ENCODE data around the gene ODAD3.
"Not testable (repeated sequence)": the region's sequence is repeated elsewhere in the genome, so short reads cannot be mapped to it uniquely, and the experiment has no call there.

DNA sequence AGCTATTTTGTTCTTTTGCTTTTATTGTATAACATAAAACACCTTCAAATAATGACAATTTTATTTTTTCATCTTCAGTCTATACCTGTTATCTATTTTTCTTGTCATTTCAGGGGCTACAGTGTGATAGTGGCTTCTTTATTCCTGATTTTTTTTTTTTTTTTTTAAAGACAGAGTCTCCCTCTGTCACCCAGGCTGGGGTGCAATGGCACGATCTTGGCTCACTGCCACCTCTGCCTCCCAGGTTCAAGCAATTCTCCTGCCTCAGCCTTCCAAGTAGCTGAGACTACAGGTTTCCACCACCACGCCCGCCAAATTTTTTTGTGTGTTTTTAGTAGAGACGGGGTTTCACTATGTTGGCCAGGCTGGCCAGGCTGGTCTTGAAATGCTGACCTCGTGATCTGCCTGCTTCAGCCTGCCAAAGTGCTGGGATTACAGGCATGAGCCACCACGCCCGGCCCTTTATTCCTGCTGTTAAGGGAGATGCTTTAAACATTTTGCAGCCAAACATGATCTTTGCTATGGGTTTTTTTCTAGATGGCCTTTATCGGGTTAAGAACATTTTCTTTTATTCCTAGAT, 33.4 kb upstream of the ODAD3 start:
- TF ChIP-seq POLR2AphosphoS5 (IDR thresholded peaks at IDR 0.05; ENCODE audit: low read depth, low read length); JUND (IDR thresholded peaks at IDR 0.05); TCF7L2 (IDR thresholded peaks at IDR 0.05; ENCODE audit: borderline replicate concordance, extremely low read depth, insufficient read depth, insufficient read length): not testable (repeated sequence)
- TF ChIP-seq, protein P1, sequence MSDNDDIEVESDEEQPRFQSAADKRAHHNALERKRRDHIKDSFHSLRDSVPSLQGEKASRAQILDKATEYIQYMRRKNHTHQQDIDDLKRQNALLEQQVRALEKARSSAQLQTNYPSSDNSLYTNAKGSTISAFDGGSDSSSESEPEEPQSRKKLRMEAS (IDR thresholded peaks at IDR 0.05): not testable (repeated sequence)
- TF ChIP-seq, protein P2, sequence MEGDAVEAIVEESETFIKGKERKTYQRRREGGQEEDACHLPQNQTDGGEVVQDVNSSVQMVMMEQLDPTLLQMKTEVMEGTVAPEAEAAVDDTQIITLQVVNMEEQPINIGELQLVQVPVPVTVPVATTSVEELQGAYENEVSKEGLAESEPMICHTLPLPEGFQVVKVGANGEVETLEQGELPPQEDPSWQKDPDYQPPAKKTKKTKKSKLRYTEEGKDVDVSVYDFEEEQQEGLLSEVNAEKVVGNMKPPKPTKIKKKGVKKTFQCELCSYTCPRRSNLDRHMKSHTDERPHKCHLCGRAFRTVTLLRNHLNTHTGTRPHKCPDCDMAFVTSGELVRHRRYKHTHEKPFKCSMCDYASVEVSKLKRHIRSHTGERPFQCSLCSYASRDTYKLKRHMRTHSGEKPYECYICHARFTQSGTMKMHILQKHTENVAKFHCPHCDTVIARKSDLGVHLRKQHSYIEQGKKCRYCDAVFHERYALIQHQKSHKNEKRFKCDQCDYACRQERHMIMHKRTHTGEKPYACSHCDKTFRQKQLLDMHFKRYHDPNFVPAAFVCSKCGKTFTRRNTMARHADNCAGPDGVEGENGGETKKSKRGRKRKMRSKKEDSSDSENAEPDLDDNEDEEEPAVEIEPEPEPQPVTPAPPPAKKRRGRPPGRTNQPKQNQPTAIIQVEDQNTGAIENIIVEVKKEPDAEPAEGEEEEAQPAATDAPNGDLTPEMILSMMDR (IDR thresholded peaks at IDR 0.05 in 2 of 3, conservative IDR thresholded peaks at IDR 0.05 in 1 of 3; ENCODE audit: borderline replicate concordance in 1 of 3, insufficient read depth in 1 of 3, low read depth in 2 of 3, low read length in 2 of 3): not testable (repeated sequence)
- TF ChIP-seq, protein P3, sequence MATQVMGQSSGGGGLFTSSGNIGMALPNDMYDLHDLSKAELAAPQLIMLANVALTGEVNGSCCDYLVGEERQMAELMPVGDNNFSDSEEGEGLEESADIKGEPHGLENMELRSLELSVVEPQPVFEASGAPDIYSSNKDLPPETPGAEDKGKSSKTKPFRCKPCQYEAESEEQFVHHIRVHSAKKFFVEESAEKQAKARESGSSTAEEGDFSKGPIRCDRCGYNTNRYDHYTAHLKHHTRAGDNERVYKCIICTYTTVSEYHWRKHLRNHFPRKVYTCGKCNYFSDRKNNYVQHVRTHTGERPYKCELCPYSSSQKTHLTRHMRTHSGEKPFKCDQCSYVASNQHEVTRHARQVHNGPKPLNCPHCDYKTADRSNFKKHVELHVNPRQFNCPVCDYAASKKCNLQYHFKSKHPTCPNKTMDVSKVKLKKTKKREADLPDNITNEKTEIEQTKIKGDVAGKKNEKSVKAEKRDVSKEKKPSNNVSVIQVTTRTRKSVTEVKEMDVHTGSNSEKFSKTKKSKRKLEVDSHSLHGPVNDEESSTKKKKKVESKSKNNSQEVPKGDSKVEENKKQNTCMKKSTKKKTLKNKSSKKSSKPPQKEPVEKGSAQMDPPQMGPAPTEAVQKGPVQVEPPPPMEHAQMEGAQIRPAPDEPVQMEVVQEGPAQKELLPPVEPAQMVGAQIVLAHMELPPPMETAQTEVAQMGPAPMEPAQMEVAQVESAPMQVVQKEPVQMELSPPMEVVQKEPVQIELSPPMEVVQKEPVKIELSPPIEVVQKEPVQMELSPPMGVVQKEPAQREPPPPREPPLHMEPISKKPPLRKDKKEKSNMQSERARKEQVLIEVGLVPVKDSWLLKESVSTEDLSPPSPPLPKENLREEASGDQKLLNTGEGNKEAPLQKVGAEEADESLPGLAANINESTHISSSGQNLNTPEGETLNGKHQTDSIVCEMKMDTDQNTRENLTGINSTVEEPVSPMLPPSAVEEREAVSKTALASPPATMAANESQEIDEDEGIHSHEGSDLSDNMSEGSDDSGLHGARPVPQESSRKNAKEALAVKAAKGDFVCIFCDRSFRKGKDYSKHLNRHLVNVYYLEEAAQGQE (IDR thresholded peaks at IDR 0.05; ENCODE audit: low read depth): not testable (repeated sequence)
